Measurements from ENCODE around the gene DCTN3. TPM values are rescaled to one million over a fixed set of nuclear protein-coding genes. Genes with fewer than 3 reads are reported as not detected.

Gene DCTN3
- total RNA-seq, 1 experiment from 2014 or later = 27.5 TPM

GRCh38 chr9:34578241-34579103 is 41.8 kb downstream of the DCTN3 start (continued):
- TF ChIP-seq, protein P1, sequence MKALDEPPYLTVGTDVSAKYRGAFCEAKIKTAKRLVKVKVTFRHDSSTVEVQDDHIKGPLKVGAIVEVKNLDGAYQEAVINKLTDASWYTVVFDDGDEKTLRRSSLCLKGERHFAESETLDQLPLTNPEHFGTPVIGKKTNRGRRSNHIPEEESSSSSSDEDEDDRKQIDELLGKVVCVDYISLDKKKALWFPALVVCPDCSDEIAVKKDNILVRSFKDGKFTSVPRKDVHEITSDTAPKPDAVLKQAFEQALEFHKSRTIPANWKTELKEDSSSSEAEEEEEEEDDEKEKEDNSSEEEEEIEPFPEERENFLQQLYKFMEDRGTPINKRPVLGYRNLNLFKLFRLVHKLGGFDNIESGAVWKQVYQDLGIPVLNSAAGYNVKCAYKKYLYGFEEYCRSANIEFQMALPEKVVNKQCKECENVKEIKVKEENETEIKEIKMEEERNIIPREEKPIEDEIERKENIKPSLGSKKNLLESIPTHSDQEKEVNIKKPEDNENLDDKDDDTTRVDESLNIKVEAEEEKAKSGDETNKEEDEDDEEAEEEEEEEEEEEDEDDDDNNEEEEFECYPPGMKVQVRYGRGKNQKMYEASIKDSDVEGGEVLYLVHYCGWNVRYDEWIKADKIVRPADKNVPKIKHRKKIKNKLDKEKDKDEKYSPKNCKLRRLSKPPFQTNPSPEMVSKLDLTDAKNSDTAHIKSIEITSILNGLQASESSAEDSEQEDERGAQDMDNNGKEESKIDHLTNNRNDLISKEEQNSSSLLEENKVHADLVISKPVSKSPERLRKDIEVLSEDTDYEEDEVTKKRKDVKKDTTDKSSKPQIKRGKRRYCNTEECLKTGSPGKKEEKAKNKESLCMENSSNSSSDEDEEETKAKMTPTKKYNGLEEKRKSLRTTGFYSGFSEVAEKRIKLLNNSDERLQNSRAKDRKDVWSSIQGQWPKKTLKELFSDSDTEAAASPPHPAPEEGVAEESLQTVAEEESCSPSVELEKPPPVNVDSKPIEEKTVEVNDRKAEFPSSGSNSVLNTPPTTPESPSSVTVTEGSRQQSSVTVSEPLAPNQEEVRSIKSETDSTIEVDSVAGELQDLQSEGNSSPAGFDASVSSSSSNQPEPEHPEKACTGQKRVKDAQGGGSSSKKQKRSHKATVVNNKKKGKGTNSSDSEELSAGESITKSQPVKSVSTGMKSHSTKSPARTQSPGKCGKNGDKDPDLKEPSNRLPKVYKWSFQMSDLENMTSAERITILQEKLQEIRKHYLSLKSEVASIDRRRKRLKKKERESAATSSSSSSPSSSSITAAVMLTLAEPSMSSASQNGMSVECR (CRISPR knock-in tag; IDR thresholded peaks at IDR 0.05; ENCODE audit: borderline replicate concordance) = no peak
- TF ChIP-seq, protein P2, sequence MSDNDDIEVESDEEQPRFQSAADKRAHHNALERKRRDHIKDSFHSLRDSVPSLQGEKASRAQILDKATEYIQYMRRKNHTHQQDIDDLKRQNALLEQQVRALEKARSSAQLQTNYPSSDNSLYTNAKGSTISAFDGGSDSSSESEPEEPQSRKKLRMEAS (CRISPR knock-in tag; IDR thresholded peaks at IDR 0.05) = no peak
- TF ChIP-seq ZMAT4 (CRISPR knock-in tag; IDR thresholded peaks at IDR 0.05) (no peak), ESRRA (CRISPR knock-in tag; IDR thresholded peaks at IDR 0.05; ENCODE audit: borderline replicate concordance) (no peak), ZNF232 (CRISPR knock-in tag; IDR thresholded peaks at IDR 0.05) (no peak), TEAD1 (CRISPR knock-in tag; IDR thresholded peaks at IDR 0.05) (0 out of 2 replicates have a peak, but pooled peaks have one; percentile 27), EMX1 (CRISPR knock-in tag; IDR thresholded peaks at IDR 0.05) (no peak), ZBTB43 (CRISPR knock-in tag; IDR thresholded peaks at IDR 0.05) (0 out of 2 replicates have a peak, but pooled peaks have one; percentile 37), NR1H2 (CRISPR knock-in tag; IDR thresholded peaks at IDR 0.05) (no peak), ATF2 (CRISPR knock-in tag; IDR thresholded peaks at IDR 0.05; ENCODE audit: borderline replicate concordance, low read depth) (no peak)
- TF ChIP-seq, protein P3, sequence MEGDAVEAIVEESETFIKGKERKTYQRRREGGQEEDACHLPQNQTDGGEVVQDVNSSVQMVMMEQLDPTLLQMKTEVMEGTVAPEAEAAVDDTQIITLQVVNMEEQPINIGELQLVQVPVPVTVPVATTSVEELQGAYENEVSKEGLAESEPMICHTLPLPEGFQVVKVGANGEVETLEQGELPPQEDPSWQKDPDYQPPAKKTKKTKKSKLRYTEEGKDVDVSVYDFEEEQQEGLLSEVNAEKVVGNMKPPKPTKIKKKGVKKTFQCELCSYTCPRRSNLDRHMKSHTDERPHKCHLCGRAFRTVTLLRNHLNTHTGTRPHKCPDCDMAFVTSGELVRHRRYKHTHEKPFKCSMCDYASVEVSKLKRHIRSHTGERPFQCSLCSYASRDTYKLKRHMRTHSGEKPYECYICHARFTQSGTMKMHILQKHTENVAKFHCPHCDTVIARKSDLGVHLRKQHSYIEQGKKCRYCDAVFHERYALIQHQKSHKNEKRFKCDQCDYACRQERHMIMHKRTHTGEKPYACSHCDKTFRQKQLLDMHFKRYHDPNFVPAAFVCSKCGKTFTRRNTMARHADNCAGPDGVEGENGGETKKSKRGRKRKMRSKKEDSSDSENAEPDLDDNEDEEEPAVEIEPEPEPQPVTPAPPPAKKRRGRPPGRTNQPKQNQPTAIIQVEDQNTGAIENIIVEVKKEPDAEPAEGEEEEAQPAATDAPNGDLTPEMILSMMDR (IDR thresholded peaks at IDR 0.05) = no peak

- Mint-ChIP-seq H3K9me3 (no peaks in the 10 kb centered on the region), H3K36me3 (no peaks in the 10 kb centered on the region), H3K27me3 (ENCODE audit: low read depth) (peaks cover 68% of the 10 kb centered on the region), H3K4me3 (peak overlapping the region; percentile 77), H3K27ac (no peak overlapping the region), H3K4me1 (peaks cover 48% of the 10 kb centered on the region)
- ATAC-seq (peak; percentile 27), DNase-seq (ENCODE audit: low spot score) (peak; percentile 59)
- CTCF ChIA-PET = interaction anchor here (0.7 to 7.4 kb wide), 13 partner anchors 11 to 198 kb away, joined by 3 to 109 read pairs (median 6); partner anchors contain the start of genes CNTFR, GALT and SIGMAR1
- POLR2A ChIA-PET = interaction anchor here (1.0 to 1.6 kb wide), 2 partner anchors 14 to 98 kb away, joined by 3 to 6 read pairs; no protein-coding TSS in a partner anchor
- no peak for TF ChIP-seq ZNF317 (CRISPR knock-in tag; IDR thresholded peaks at IDR 0.05; ENCODE audit: borderline replicate concordance, low read depth)
- TF ChIP-seq ATF2 (CRISPR knock-in tag; IDR thresholded peaks at IDR 0.05; ENCODE audit: borderline replicate concordance, low read depth) = no peak
- TF ChIP-seq, protein P4, sequence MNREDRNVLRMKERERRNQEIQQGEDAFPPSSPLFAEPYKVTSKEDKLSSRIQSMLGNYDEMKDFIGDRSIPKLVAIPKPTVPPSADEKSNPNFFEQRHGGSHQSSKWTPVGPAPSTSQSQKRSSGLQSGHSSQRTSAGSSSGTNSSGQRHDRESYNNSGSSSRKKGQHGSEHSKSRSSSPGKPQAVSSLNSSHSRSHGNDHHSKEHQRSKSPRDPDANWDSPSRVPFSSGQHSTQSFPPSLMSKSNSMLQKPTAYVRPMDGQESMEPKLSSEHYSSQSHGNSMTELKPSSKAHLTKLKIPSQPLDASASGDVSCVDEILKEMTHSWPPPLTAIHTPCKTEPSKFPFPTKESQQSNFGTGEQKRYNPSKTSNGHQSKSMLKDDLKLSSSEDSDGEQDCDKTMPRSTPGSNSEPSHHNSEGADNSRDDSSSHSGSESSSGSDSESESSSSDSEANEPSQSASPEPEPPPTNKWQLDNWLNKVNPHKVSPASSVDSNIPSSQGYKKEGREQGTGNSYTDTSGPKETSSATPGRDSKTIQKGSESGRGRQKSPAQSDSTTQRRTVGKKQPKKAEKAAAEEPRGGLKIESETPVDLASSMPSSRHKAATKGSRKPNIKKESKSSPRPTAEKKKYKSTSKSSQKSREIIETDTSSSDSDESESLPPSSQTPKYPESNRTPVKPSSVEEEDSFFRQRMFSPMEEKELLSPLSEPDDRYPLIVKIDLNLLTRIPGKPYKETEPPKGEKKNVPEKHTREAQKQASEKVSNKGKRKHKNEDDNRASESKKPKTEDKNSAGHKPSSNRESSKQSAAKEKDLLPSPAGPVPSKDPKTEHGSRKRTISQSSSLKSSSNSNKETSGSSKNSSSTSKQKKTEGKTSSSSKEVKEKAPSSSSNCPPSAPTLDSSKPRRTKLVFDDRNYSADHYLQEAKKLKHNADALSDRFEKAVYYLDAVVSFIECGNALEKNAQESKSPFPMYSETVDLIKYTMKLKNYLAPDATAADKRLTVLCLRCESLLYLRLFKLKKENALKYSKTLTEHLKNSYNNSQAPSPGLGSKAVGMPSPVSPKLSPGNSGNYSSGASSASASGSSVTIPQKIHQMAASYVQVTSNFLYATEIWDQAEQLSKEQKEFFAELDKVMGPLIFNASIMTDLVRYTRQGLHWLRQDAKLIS (CRISPR knock-in tag; IDR thresholded peaks at IDR 0.05; ENCODE audit: borderline replicate concordance) = no peak
- no peak for TF ChIP-seq MYBL2 (CRISPR knock-in tag; IDR thresholded peaks at IDR 0.05)
Observed at GRCh38 chr9:34577400-34578240, 42.7 kb downstream of the DCTN3 start.
